BLaER1 treated with 17β-estradiol and CSF1 and Interleukin-3, amounts not matched to agents 10 nM and 100 nM (cell line): ENCODE measurements around the gene CRX.
"Not testable (repeated sequence)": the region's sequence is repeated elsewhere in the genome, so short reads cannot be mapped to it uniquely, and the experiment has no call there.

Source experiments
- H3K27ac ChIP-seq, 11 experiments: shearing (Covaris generic); formaldehyde crosslinking; 2 replicates each; pipeline ENCODE4 v1.8.1; 2022
- H3K27me3 ChIP-seq, 11 experiments: shearing (Covaris generic); formaldehyde crosslinking; 2 replicates each; pipeline ENCODE4 v1.8.1; 2022
- H3K36me3 ChIP-seq, 11 experiments: shearing (Covaris generic); formaldehyde crosslinking; 2 replicates each; pipeline ENCODE4 v1.8.1; 2022
- H3K4me1 ChIP-seq, 10 experiments: shearing (Covaris generic); formaldehyde crosslinking; 2 replicates each; pipeline ENCODE4 v1.8.1; 2022
- H3K4me2 ChIP-seq, 11 experiments: shearing (Covaris generic); formaldehyde crosslinking; 2 replicates each; pipeline ENCODE4 v1.8.1; 2022
- H3K4me3 ChIP-seq, 10 experiments: shearing (Covaris generic); formaldehyde crosslinking; 2 replicates each; pipeline ENCODE4 v1.8.1; 2022
- H3K9ac ChIP-seq, 11 experiments: shearing (Covaris generic); formaldehyde crosslinking; 2 replicates each; pipeline ENCODE4 v1.8.1; 2022
- H3K9me3 ChIP-seq, 11 experiments: shearing (Covaris generic); formaldehyde crosslinking; replicated peaks in 1 of 11; 2 replicates each; pipeline ENCODE4 v1.8.1; 2022
- H4K20me1 ChIP-seq, 11 experiments: shearing (Covaris generic); formaldehyde crosslinking; 2 replicates each; pipeline ENCODE4 v1.8.1; 2022
- Cebpa-rat ChIP-seq, 11 experiments: shearing (Covaris generic); IDR thresholded peaks; 2 replicates each; pipeline ENCODE4 v1.8.1; 2022

The CRX gene

DNA sequence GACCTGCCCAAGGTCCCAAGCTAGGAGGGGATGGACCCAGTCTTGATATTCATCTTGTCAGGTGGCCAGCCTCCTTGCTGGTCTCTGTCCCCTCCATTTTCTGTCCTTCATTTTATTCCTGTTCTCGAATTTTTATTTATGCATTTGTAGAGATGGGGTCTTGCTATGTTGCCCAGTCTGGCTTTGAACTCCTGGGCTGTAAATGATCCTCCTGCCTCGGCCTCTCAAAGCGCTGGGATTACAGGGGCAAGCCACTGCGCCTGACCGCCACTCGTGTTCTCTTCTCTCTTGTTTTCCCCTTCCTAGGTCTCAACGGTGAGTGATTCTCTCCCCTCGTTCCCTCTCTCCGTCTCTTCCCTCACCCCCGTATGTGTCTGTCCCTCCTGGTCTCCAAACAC lies 26.7 kb downstream of the CRX start:
- H3K9ac ChIP-seq: no peak overlapping the region
- H3K9me3 ChIP-seq: no peaks in the 10 kb centered on the region
- H3K27me3 ChIP-seq: no peaks in the 10 kb centered on the region; a peak in 1 of 22 replicates
- peaks cover 0 to 3% (median under 1%) of the 10 kb centered on the region in 10 experiments; a peak in 4 of 20 replicates for H3K4me1 ChIP-seq
- no peak overlapping the region for H3K4me2 ChIP-seq
- TF ChIP-seq Cebpa-rat (IDR thresholded peaks at IDR 0.05): no peak
- H3K4me3 ChIP-seq: no peak overlapping the region
- no peaks in the 10 kb centered on the region; a peak in 1 of 22 replicates for H4K20me1 ChIP-seq
- H3K27ac ChIP-seq: no peak overlapping the region
- H3K36me3 ChIP-seq: no peaks in the 10 kb centered on the region

DNA sequence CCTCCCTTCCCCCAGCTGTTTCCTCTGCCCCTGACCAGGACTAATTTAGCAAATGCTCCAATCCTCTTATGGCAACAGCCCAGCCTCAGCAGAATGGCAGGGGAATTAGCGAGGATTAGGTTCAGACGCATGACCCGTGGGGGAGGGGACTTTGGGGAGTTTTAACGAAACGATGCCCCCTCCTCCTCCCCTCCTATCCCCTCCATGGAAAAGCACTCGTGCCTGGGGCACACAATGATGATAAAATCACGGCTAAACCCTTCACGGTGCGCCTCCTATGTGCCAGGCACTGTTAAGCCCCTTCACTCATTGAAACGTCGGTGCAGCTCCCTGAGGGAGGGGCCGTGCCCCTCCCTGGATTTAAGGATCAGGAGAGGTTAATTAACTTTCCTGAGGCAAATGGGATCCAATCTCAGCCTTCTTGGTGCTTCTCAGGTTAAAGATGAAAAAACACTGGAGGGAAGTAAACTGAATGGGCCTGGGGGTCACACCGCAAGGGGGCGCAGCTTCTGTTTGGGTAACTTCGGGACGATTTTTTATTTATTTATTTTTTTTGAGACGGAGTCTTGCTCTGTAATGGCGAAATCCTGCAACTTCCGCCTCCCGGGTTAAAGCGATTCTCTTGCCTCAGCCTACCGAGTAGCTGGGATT lies 27.2 kb downstream of the CRX start:
- no peaks in the 10 kb centered on the region; a peak in 1 of 20 replicates for H3K4me1 ChIP-seq

DNA sequence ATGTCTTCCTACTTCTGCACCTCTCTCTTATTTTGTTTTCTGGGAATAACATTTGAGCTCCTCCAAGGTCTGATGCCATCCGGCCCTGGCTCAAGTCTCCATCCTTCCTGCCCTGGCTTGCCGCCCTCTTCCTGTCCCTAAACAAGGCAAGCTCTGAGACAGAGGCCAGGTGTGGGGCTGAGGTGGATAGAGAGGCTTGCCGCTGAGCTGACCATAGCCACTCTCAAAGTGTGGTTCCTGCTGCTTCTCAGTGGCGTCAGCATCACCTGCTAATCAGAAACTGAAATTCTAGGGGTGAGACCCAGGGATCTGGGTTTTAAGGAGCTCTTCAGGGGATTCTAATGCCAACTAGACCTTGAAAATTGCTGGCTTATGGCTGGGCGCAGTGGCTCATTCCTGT lies 31.3 kb downstream of the CRX start:
- Histone ChIP-seq H3K9ac (no peak overlapping the region), H3K27ac (no peak overlapping the region), H4K20me1 (no peaks in the 10 kb centered on the region; a peak in 1 of 22 replicates), H3K4me1 (peaks cover 0 to 10% (median 0%) of the 10 kb centered on the region in 10 experiments; a peak in 6 of 20 replicates), H3K36me3 (no peaks in the 10 kb centered on the region), H3K4me3 (no peak overlapping the region), H3K4me2 (no peak overlapping the region), H3K27me3 (no peaks in the 10 kb centered on the region; a peak in 1 of 22 replicates), H3K9me3 (no peaks in the 10 kb centered on the region)
- TF ChIP-seq Cebpa-rat (IDR thresholded peaks at IDR 0.05): no peak

More for the DNA sequence above, 27.2 kb downstream of the CRX start:
- H3K4me3 ChIP-seq: no peak overlapping the region
- H4K20me1 ChIP-seq: no peaks in the 10 kb centered on the region; a peak in 1 of 22 replicates
- no peak overlapping the region for H3K4me2 ChIP-seq
- TF ChIP-seq Cebpa-rat (IDR thresholded peaks at IDR 0.05): no peak
- H3K27me3 ChIP-seq: no peaks in the 10 kb centered on the region; a peak in 1 of 22 replicates
- H3K36me3 ChIP-seq: no peaks in the 10 kb centered on the region
- no peak overlapping the region for H3K27ac ChIP-seq
- H3K9ac ChIP-seq: no peak overlapping the region
- no peaks in the 10 kb centered on the region for H3K9me3 ChIP-seq

- Histone ChIP-seq H3K27me3 (no peaks in the 10 kb centered on the region; a peak in 1 of 22 replicates), H4K20me1 (no peaks in the 10 kb centered on the region; a peak in 1 of 22 replicates), H3K4me2 (peak overlapping the region in 2 of 11 experiments; percentile 5 to 24; a peak in 3 of 22 replicates), H3K4me3 (no peak overlapping the region), H3K27ac (no peak overlapping the region), H3K9ac (no peak overlapping the region), H3K36me3 (no peaks in the 10 kb centered on the region), H3K4me1 (peaks cover 0 to 10% (median 0%) of the 10 kb centered on the region in 10 experiments; a peak in 6 of 20 replicates), H3K9me3 (no peaks in the 10 kb centered on the region)
- no peak for TF ChIP-seq Cebpa-rat (IDR thresholded peaks at IDR 0.05)
Observed at GRCh38 chr19:47854459-47854858, 32.7 kb downstream of the CRX start.

DNA sequence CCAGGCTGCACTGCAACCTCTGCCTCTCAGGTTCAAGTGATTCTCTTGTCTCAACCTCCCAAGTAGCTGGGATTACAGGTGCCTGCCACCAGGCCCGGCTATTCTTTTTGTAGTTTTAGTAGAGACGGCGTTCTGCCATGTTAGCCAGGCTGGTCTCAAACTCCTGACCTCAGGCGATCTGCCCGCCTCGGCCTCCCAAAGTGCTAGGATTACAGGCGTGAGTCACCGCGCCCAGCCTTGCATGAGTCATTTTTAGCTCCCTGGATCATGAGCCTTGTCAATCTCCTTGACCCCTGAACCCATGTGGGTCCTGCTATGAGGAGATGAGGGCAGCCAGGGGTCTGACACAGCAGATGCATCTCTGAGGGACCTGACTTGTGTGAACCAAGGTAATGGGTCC lies 36.5 kb downstream of the CRX start:
- H3K27me3 ChIP-seq: not testable (repeated sequence)

GRCh38 chr19:47858646-47859285 lies 37.0 kb downstream of the CRX start, which contains the start of gene TPRX2:
Gene TPRX2 (plus strand): TSS chr19:47859235. CDS start chr19:47859247, 12 bp downstream.
- H3K9me3 ChIP-seq: peaks cover 0 to 17% (median 11%) of the 10 kb centered on the region in 11 experiments; a peak in 18 of 22 replicates
- H3K4me3 ChIP-seq: not testable (repeated sequence)

More for the DNA sequence above, 36.5 kb downstream of the CRX start:
- not testable (repeated sequence) for H3K27ac ChIP-seq, H3K4me3 ChIP-seq, H3K4me2 ChIP-seq, H4K20me1 ChIP-seq, H3K9ac ChIP-seq, H3K4me1 ChIP-seq, H3K36me3 ChIP-seq
- peaks cover 0 to 17% (median 11%) of the 10 kb centered on the region in 11 experiments; a peak in 18 of 22 replicates for H3K9me3 ChIP-seq

GRCh38 chr19:47859838-47860237 lies 38.1 kb downstream of the CRX start:
- peaks cover 0 to 17% (median 11%) of the 10 kb centered on the region in 11 experiments; a peak in 18 of 22 replicates for H3K9me3 ChIP-seq

More at GRCh38 chr19:47858646-47859285, 37.0 kb downstream of the CRX start, which contains the start of gene TPRX2:
- H3K27me3 ChIP-seq, H3K27ac ChIP-seq, H3K4me1 ChIP-seq, H3K4me2 ChIP-seq, H3K9ac ChIP-seq, H3K36me3 ChIP-seq, H4K20me1 ChIP-seq: not testable (repeated sequence)

DNA sequence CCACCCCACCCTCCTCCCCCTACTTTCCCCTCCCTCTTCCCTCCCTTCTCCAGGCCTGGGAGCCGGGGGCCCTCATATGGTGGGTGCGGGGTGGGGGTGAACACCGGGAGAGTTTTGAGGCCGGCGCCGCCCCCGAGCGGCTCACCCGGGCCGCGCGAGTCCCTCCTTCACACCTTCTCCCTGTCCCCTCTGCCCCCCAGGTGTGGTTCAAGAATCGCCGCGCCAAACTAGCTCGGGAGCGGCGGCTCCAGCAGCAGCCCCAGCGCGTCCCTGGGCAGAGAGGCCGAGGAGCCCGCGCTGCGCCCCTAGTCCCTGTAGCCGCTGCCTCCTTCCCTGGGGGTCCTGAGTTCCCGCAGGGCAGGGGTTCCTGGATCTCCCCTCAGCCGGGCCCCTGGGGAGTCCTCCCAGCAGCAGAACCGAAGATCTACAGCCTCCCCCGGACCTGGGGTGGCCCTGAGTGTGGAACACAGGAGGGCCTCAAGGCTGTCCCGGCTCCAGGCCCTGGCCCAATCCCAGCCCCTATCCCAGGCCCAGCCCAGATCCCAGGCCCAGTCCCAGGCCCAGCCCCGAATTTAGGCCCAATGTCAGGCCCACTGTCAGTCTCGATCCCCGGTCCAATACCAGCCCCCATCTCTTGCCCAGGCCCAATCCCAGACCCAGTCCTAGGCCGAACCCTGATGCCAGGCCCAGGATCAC lies 39.0 kb downstream of the CRX start:
- Histone ChIP-seq H3K4me2 (no peak overlapping the region), H3K4me1 (no peaks in the 10 kb centered on the region), H3K4me3 (no peak overlapping the region), H3K27me3 (no peaks in the 10 kb centered on the region), H3K36me3 (no peaks in the 10 kb centered on the region), H3K9me3 (peaks cover 0 to 17% (median 11%) of the 10 kb centered on the region in 11 experiments; a peak in 18 of 22 replicates), H4K20me1 (no peaks in the 10 kb centered on the region), H3K27ac (no peak overlapping the region), H3K9ac (no peak overlapping the region)
- no peak for TF ChIP-seq Cebpa-rat (IDR thresholded peaks at IDR 0.05)

More at GRCh38 chr19:47859838-47860237, 38.1 kb downstream of the CRX start:
- not testable (repeated sequence) for H4K20me1 ChIP-seq, H3K9ac ChIP-seq, H3K27me3 ChIP-seq, H3K27ac ChIP-seq, H3K4me1 ChIP-seq, H3K4me2 ChIP-seq, H3K36me3 ChIP-seq, H3K4me3 ChIP-seq

GRCh38 chr19:47861630-47862029 lies 39.9 kb downstream of the CRX start:
- TF ChIP-seq Cebpa-rat (IDR thresholded peaks at IDR 0.05): no peak
- H3K9me3 ChIP-seq: peaks cover 0 to 17% (median 11%) of the 10 kb centered on the region in 11 experiments; a peak in 18 of 22 replicates
- no peaks in the 10 kb centered on the region for H3K27me3 ChIP-seq
- H3K36me3 ChIP-seq: no peaks in the 10 kb centered on the region
- no peak overlapping the region for H3K4me2 ChIP-seq
- no peak overlapping the region for H3K4me3 ChIP-seq
- H3K4me1 ChIP-seq: no peaks in the 10 kb centered on the region
- H4K20me1 ChIP-seq: no peaks in the 10 kb centered on the region
- no peak overlapping the region for H3K9ac ChIP-seq
- no peak overlapping the region for H3K27ac ChIP-seq
